HEK293 (cell line): Measurements from ENCODE around the gene IGSF9.

Experiments
- CTCF ChIA-PET: fragments of 350-600 bp; formaldehyde crosslinking; extraction: SDS; loops from one replicate; lab custom pipeline; 2021; ENCODE audit warnings: antibody characterized with exemption; lab: Yijun Ruan, JAX
- POLR2A ChIA-PET: fragments of 300-600 bp; formaldehyde crosslinking; extraction: SDS; loops from one replicate; lab custom pipeline; 2020; ENCODE audit warnings: antibody characterized with exemption, inconsistent platforms; lab: Yijun Ruan, JAX
- H3K27ac ChIP-seq: fragments of 200-500 bp; sonication (Bioruptor generic); 2 replicates; pipeline ENCODE4 v1.5.1; 2014; ENCODE audit warnings: low read depth, low read length, control low read depth, inconsistent platforms; ENCODE audit errors: extremely low read depth
- H3K36me3 ChIP-seq, 2 experiments: fragments of 200-500 bp in 1 of 2; sonication (Bioruptor generic) in 1 of 2; 1 replicate in 1 of 2; 2 replicates in 1 of 2; pipeline ENCODE4 v1.5.1; 2014 to 2017; ENCODE audit warnings: inconsistent platforms in 2 of 2, low read length in 2 of 2; ENCODE audit not compliant: control insufficient read depth in 2 of 2, insufficient read depth in 1 of 2
- H3K4me1 ChIP-seq: fragments of 200-500 bp; sonication (Bioruptor generic); 2 replicates; pipeline ENCODE4 v1.5.1; 2014; ENCODE audit warnings: mild to moderate bottlenecking, low read length, inconsistent platforms; ENCODE audit not compliant: control insufficient read depth, insufficient read depth
- H3K4me3 ChIP-seq: 2 replicates; pipeline ENCODE4 v1.5.1; 2011; ENCODE audit warnings: low read depth, mild to moderate bottlenecking, control low read depth, low read length, moderate library complexity
- H3K9me3 ChIP-seq: fragments of 200-500 bp; sonication (Bioruptor generic); 2 replicates; pipeline ENCODE4 v1.5.1; 2014; ENCODE audit warnings: low read depth, low read length, inconsistent platforms; ENCODE audit not compliant: control insufficient read depth, insufficient read depth
- EGR2 ChIP-seq: fragments of 450-650 bp; formaldehyde crosslinking; IDR thresholded peaks from 2 replicates; pipeline ENCODE4 v1.5.1; 2016; ENCODE audit warnings: low read depth, missing biosample characterization, missing genetic modification characterization
- GLIS1 ChIP-seq: fragments of 450-650 bp; formaldehyde crosslinking; IDR thresholded peaks from 2 replicates; pipeline ENCODE4 v1.5.1; 2016; ENCODE audit warnings: missing biosample characterization, missing genetic modification characterization
- GLIS2 ChIP-seq: fragments of 450-650 bp; formaldehyde crosslinking; IDR thresholded peaks from 2 replicates; pipeline ENCODE4 v1.5.1; 2016; ENCODE audit warnings: missing biosample characterization, missing genetic modification characterization
- MZF1 ChIP-seq: fragments of 450-650 bp; formaldehyde crosslinking; IDR thresholded peaks from 2 replicates; pipeline ENCODE4 v1.5.1; 2017; ENCODE audit warnings: missing biosample characterization, missing genetic modification characterization, borderline replicate concordance
- OSR2 ChIP-seq: fragments of 450-650 bp; formaldehyde crosslinking; IDR thresholded peaks from 2 replicates; pipeline ENCODE4 v1.5.1; 2016; ENCODE audit warnings: missing biosample characterization, missing genetic modification characterization
- PRDM1 ChIP-seq: fragments of 450-650 bp; formaldehyde crosslinking; IDR thresholded peaks from 2 replicates; pipeline ENCODE4; 2016; ENCODE audit warnings: missing biosample characterization, missing genetic modification characterization
- PRDM10 ChIP-seq: fragments of 450-650 bp; formaldehyde crosslinking; IDR thresholded peaks from 2 replicates; pipeline ENCODE4 v1.5.1; 2016; ENCODE audit warnings: missing biosample characterization, missing genetic modification characterization
- REPIN1 ChIP-seq: fragments of 450-650 bp; formaldehyde crosslinking; IDR thresholded peaks from 2 replicates; pipeline ENCODE4 v1.5.1; 2017; ENCODE audit warnings: missing biosample characterization, missing genetic modification characterization, low read depth
- SCRT1 ChIP-seq: fragments of 450-650 bp; formaldehyde crosslinking; IDR thresholded peaks from 2 replicates; pipeline ENCODE4 v1.5.1; 2016; ENCODE audit warnings: missing biosample characterization, missing genetic modification characterization, borderline replicate concordance
- WT1 ChIP-seq: fragments of 450-650 bp; formaldehyde crosslinking; IDR thresholded peaks from 2 replicates; pipeline ENCODE4 v1.5.1; 2016; ENCODE audit warnings: missing biosample characterization, missing genetic modification characterization
- YY2 ChIP-seq: fragments of 450-650 bp; formaldehyde crosslinking; IDR thresholded peaks from 2 replicates; pipeline ENCODE4 v1.5.1; 2016; ENCODE audit warnings: missing biosample characterization, missing genetic modification characterization
- ZNF140 ChIP-seq: fragments of 450-650 bp; formaldehyde crosslinking; IDR thresholded peaks from 2 replicates; pipeline ENCODE4 v1.5.1; 2016; ENCODE audit warnings: missing biosample characterization, missing genetic modification characterization
- ZNF202 ChIP-seq: fragments of 450-650 bp; formaldehyde crosslinking; IDR thresholded peaks from 2 replicates; pipeline ENCODE4 v1.5.1; 2016; ENCODE audit warnings: missing biosample characterization, missing genetic modification characterization, borderline replicate concordance
- ZNF23 ChIP-seq: fragments of 450-650 bp; formaldehyde crosslinking; IDR thresholded peaks from 2 replicates; pipeline ENCODE4 v1.5.1; 2016; ENCODE audit warnings: missing biosample characterization, missing genetic modification characterization, borderline replicate concordance
- ZNF248 ChIP-seq: fragments of 450-650 bp; formaldehyde crosslinking; IDR thresholded peaks from 2 replicates; pipeline ENCODE4 v1.5.1; 2017; ENCODE audit warnings: missing biosample characterization, missing genetic modification characterization
- ZNF266 ChIP-seq: fragments of 450-650 bp; formaldehyde crosslinking; IDR thresholded peaks from 2 replicates; pipeline ENCODE4 v1.5.1; 2016; ENCODE audit warnings: missing biosample characterization, missing genetic modification characterization, low read depth
- ZNF292 ChIP-seq: fragments of 450-650 bp; formaldehyde crosslinking; IDR thresholded peaks from 2 replicates; pipeline ENCODE4 v1.5.1; 2016; ENCODE audit warnings: low read depth, missing biosample characterization, missing genetic modification characterization, borderline replicate concordance
- ZNF324 ChIP-seq: fragments of 450-650 bp; formaldehyde crosslinking; IDR thresholded peaks from 2 replicates; pipeline ENCODE4 v1.5.1; 2016; ENCODE audit warnings: missing biosample characterization, missing genetic modification characterization
- ZNF514 ChIP-seq: fragments of 450-650 bp; formaldehyde crosslinking; IDR thresholded peaks from 2 replicates; pipeline ENCODE4 v1.5.1; 2016; ENCODE audit warnings: missing biosample characterization, missing genetic modification characterization
- ZNF549 ChIP-seq: fragments of 450-650 bp; IDR thresholded peaks from 2 replicates; pipeline ENCODE4 v1.5.1; 2018; ENCODE audit warnings: missing biosample characterization, missing genetic modification characterization, mild to moderate bottlenecking, inconsistent platforms, moderate library complexity
- ZNF629 ChIP-seq: fragments of 450-650 bp; formaldehyde crosslinking; IDR thresholded peaks from 2 replicates; pipeline ENCODE4 v1.5.1; 2017; ENCODE audit warnings: missing biosample characterization, missing genetic modification characterization
- ZNF658 ChIP-seq: fragments of 450-650 bp; formaldehyde crosslinking; IDR thresholded peaks from 2 replicates; pipeline ENCODE4; 2016; ENCODE audit warnings: missing biosample characterization, missing genetic modification characterization
- ZNF791 ChIP-seq: fragments of 450-650 bp; formaldehyde crosslinking; IDR thresholded peaks from 2 replicates; pipeline ENCODE4 v1.5.1; 2016; ENCODE audit warnings: missing biosample characterization, missing genetic modification characterization
- ZSCAN18 ChIP-seq: fragments of 450-650 bp; formaldehyde crosslinking; IDR thresholded peaks from 2 replicates; pipeline ENCODE4 v1.5.1; 2016; ENCODE audit warnings: missing biosample characterization, missing genetic modification characterization
- ZSCAN4 ChIP-seq: fragments of 450-650 bp; formaldehyde crosslinking; IDR thresholded peaks from 2 replicates; pipeline ENCODE4 v1.5.1; 2017; ENCODE audit warnings: missing biosample characterization, missing genetic modification characterization
- TF ChIP-seq, protein P1 (sequence below): fragments of 450-650 bp; formaldehyde crosslinking; IDR thresholded peaks from 2 replicates; pipeline ENCODE4 v1.5.1; 2016; ENCODE audit warnings: missing biosample characterization, missing genetic modification characterization

Gene IGSF9

GRCh38 chr1:159921700-159922504 lies 23.5 kb downstream of the IGSF9 start (continued):
- TF ChIP-seq ZNF629 (tag by site-specific recombination) (peak; percentile 25; the same call in 1 of the 2 replicates), REPIN1 (tag by site-specific recombination) (no peak), ZNF140 (tag by site-specific recombination) (no peak), ZNF266 (tag by site-specific recombination) (no peak), SCRT1 (tag by site-specific recombination) (no peak), ZNF791 (tag by site-specific recombination) (no peak), EGR2 (tag by site-specific recombination) (0 out of 2 replicates have a peak, but pooled peaks have one; percentile 6), ZNF324 (tag by site-specific recombination) (no peak), ZNF202 (tag by site-specific recombination) (no peak), ZNF292 (tag by site-specific recombination) (no peak), ZNF248 (tag by site-specific recombination) (no peak), ZSCAN18 (no peak), GLIS1 (tag by site-specific recombination) (peak; percentile 68), ZNF514 (tag by site-specific recombination) (no peak), MZF1 (no peak), WT1 (tag by site-specific recombination) (no peak)
- TF ChIP-seq, protein P1, sequence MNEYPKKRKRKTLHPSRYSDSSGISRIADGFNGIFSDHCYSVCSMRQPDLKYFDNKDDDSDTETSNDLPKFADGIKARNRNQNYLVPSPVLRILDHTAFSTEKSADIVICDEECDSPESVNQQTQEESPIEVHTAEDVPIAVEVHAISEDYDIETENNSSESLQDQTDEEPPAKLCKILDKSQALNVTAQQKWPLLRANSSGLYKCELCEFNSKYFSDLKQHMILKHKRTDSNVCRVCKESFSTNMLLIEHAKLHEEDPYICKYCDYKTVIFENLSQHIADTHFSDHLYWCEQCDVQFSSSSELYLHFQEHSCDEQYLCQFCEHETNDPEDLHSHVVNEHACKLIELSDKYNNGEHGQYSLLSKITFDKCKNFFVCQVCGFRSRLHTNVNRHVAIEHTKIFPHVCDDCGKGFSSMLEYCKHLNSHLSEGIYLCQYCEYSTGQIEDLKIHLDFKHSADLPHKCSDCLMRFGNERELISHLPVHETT (tag by site-specific recombination) = no peak
- TF ChIP-seq, all 188 proteins: peak for 8

DNA sequence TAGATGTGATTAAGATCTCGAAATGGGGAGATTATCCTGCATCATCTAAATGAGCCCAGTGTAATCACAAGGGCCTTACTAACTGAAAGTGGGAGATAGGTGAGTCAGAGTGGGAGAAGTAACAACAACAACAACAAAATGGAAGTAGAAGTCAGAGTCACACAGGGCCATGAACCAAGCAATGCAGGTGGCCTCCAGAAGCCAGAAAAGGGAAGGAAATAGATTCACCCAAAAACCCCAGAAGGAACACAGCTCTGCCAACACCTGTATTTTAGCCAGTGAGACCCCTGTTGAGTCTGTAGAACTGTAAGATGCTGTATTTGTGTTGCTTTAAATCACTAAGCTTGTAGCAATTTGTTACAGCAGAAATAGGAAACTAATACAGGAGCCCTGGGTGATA lies 24.2 kb downstream of the IGSF9 start:
- Histone ChIP-seq H3K4me3 (no peak overlapping the region), H3K36me3 (peaks cover 6 to 56% of the 10 kb centered on the region in 2 experiments; a peak in 2 of 3 replicates), H3K9me3 (no peaks in the 10 kb centered on the region), H3K27ac (no peak overlapping the region), H3K4me1 (peaks cover 18% of the 10 kb centered on the region)
- POLR2A ChIA-PET = no interaction called here
- no peak for TF ChIP-seq ZNF549 (tag by site-specific recombination)
- TF ChIP-seq PRDM1 = peak; percentile 44; the same call in 1 of the 2 replicates
- TF ChIP-seq ZNF658 (tag by site-specific recombination) = no peak
- TF ChIP-seq YY2 = no peak
- peak; percentile 34; the same call in 1 of the 2 replicates for TF ChIP-seq OSR2 (tag by site-specific recombination)
- TF ChIP-seq PRDM10 = peak; percentile 68
- TF ChIP-seq ZSCAN4 = no peak
- no peak for TF ChIP-seq GLIS2
- no peak for TF ChIP-seq ZNF23 (tag by site-specific recombination)
- CTCF ChIA-PET = interaction anchor here (1.6 to 2.2 kb wide), 2 partner anchors 15 to 86 kb away, joined by 7 to 14 read pairs; no protein-coding TSS in a partner anchor
